H54 (cell line): ENCODE measurements around the gene OSBPL9.

Experiments
- DNase-seq: peaks from one replicate; pipeline ENCODE4 v3.0.0; 2011; ENCODE audit warnings: low spot score, mixed read lengths; ENCODE audit not compliant: insufficient read length
- FAIRE-seq: peaks from 3 replicates; lab custom pipeline; 2011; peaks lifted over from hg19 to GRCh38; lab: Jason Lieb, UNC
- POLR2A ChIP-seq: IDR thresholded peaks from 2 replicates; pipeline ENCODE4 v1.6.1; 2011; ENCODE audit warnings: low read depth, mild to moderate bottlenecking, low read length

Gene OSBPL9

DNA sequence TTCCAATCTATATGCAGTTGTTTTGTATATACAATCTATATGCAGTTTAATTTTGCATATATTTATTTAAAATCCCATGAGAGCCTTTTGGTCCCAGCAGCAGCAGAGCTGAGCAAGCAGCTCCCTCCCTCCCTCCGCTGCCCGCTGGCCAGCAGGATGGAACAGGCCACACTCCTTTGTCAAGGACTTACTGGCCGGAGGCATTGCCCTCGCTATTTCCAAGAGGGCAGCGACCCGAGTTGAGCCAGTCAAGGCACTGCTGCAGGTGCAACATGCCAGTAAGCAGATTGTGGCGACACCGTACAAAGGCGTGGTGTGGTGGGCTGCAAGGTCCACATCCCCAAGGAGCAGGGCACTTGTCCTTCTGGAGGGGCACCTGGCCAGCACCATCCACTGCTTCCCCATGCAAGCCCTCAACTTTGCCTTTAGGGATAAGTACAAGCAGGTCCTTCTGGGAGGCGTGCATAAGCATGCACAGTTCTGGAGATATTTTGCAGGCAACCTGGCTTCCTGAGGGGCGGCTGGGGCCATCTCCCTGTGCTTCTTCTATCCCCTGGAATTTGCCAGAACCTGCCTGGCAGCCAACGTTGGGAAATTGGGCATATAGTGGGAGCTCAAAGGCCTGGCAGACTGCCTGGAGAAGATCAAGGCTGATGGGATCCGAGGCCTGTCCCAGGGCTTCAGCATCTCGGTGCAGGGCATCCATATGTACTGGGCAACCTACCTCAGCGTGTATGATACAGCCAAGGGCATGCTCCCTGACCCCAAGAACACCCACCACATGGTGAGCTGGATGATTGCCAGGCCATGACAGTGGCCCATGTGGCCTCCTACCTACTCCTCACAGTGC lies 92.2 kb downstream of the OSBPL9 start:
- FAIRE-seq (no peak), DNase-seq (no peak)
- TF ChIP-seq POLR2A = no peak

- no peak for DNase-seq
- no peak for FAIRE-seq
- no peak for TF ChIP-seq POLR2A
These were observed 93.1 kb downstream of the OSBPL9 start for GRCh38 chr1:51709951-51710350.

GRCh38 chr1:51712590-51712989 lies 95.7 kb downstream of the OSBPL9 start:
- no peak for FAIRE-seq
- no peak for TF ChIP-seq POLR2A
- DNase-seq = no peak

DNA sequence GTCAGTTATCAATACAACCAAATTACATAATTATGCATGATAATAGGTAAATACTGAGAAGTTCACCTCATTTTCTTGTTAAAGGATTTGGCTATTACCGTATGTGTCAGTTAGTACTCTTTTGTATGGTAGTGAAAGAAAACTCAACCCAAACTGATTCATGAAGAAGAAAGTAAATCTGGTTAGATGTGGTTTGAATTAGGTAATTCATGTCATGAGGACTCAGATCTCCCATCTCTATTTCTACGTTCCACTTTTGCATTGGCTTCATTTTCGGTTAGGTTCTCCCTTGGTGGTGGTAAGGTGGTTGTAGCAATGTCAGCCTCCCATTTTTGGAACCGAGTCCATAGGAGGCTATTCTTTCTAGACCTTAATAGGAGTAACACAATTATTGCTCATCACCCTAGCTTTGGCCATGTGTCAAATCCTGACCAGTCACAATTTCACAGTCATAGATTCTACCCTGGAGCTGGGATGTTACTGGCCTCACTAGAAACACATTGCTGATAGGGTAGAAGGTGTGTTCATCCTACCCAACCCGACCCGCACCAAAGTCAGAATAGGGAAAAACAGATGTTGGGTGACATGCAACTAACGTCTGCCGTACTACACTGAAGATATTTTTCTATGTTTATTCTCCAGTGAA lies 97.6 kb downstream of the OSBPL9 start:
- peak; percentile 38 for FAIRE-seq
- no peak for TF ChIP-seq POLR2A
- DNase-seq = no peak

GRCh38 chr1:51715369-51715768 lies 98.5 kb downstream of the OSBPL9 start:
- DNase-seq = no peak
- FAIRE-seq = no peak
- TF ChIP-seq POLR2A = no peak

DNA sequence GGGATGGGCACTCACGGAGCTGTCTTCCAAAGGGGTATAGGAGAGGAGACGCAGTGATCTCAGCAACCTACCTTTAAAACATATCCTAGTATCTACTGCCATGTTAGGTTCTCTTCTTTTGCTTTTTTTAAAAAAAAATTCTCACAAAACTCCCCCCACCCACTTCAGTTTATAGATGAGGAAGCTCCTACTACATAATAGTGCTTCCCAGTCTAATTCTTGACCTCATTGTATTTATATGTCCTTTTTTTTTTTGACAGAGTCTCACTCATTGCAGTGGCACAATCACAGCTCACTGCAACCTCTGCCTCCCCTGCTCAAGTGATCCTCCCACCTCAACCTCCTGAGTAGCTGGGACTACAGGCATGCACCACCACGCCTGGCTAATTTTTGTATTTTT lies 99.9 kb downstream of the OSBPL9 start:
- DNase-seq = no peak
- no peak for FAIRE-seq
- no peak for TF ChIP-seq POLR2A

- TF ChIP-seq POLR2A = no peak
- no peak for FAIRE-seq
- no peak for DNase-seq
These were observed 101.0 kb downstream of the OSBPL9 start for GRCh38 chr1:51717842-51718241.

- DNase-seq = no peak
- TF ChIP-seq POLR2A = no peak
- no peak for FAIRE-seq
These were observed 102.3 kb downstream of the OSBPL9 start for GRCh38 chr1:51719146-51719545.

- TF ChIP-seq POLR2A = no peak
- DNase-seq = no peak
- FAIRE-seq = no peak
These were observed 107.9 kb downstream of the OSBPL9 start for GRCh38 chr1:51724797-51725196.

DNA sequence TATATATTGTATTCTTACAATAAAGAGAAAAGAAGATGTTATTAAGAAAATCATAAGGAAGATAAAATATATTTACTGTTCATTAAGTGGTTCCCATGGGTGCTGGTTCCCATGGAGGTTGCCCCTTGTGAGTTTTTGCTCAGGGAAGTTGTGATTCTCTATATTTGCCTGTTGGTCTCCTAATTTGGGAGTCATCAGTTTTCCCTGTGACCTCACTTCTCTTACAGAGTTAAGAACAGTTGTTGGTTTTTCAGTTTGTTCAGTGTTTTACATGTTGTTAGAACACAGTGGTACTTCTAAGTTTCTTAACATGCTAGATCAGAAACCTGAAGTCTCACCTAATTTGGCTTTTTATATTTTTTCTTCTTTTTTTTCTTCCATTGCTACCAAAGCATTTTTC lies 109.2 kb downstream of the OSBPL9 start:
- FAIRE-seq (no peak), DNase-seq (no peak)
- no peak for TF ChIP-seq POLR2A

- DNase-seq (no peak), FAIRE-seq (no peak)
- TF ChIP-seq POLR2A = no peak
These were observed 109.8 kb downstream of the OSBPL9 start for GRCh38 chr1:51726544-51727225.

DNA sequence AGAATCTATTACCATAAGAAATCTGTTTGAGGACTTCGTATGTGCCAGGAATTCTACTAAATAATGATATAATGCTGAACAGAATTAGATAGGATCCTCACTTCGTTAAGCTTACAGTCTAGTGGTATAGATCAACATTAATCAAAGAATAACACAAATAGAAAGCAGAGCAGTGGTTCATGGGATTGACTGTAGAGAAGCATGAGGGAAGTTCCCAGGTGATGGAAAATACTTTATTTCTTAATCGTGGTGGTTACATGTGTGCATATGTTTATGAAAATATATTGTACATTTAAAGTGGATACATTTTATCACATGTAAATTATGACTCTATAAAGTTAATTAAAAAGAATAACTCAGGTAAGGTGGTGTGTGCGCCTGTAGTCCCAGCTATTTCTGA lies 110.5 kb downstream of the OSBPL9 start:
- DNase-seq = no peak
- no peak for FAIRE-seq
- no peak for TF ChIP-seq POLR2A

GRCh38 chr1:51728611-51729155 lies 111.8 kb downstream of the OSBPL9 start:
- DNase-seq (no peak), FAIRE-seq (peak; percentile 23)
- TF ChIP-seq POLR2A = no peak
